ENCODE measurements around the gene PDE7B.

PDE7B gene

DNA sequence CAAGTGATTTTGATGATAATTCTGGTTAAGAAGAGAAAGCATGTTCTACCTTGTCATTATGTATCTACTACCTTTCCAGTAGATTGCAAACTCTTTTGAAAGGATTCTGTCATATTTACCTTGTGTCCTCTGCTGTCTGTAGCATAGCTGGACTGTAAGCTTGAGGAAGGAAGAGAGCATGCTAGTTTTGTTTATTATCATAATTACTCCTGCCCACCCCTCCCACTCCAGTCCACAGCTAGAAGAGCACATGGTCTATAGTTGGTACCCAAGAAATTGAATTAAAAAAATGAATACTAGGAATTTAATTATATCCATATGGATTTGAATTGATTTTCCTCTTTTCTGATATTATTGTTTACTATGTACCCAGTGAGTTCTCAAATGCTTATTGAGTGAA, 40.2 kb downstream of the PDE7B start:
- DNase-seq, result no peak

DNA sequence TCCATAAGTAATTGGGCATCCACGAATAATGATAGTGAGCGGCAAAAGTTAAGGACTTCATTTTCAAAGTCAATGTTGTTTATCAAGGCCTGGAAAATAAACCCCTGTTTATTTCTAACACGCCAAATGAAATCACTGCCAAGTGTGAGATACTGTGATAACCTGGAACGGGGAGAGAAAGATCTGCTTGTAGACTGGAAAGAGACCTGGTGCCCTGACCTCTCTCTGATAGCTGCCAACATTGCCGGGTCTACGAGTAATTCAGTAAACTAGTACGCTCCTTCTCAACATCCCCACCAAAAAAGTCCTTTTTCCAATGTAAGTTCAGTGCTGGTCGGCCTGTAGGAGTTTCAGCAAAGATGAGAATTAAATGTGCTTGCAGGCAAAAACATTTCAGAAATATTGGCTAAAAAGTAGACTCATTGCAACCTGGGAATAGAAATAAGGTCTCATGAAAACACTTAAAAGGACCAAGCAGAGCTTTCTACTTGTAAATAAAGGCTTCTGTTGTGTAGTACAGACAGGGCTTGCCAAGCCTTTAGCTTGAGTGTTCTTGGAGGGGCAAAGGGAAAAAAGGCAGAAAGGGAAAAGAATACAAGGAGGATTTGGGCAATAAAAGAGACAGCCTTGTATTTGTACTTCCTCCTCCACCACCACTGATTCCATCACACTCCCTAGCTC, 43.9 kb downstream of the PDE7B start:
- no peak for DNase-seq

DNA sequence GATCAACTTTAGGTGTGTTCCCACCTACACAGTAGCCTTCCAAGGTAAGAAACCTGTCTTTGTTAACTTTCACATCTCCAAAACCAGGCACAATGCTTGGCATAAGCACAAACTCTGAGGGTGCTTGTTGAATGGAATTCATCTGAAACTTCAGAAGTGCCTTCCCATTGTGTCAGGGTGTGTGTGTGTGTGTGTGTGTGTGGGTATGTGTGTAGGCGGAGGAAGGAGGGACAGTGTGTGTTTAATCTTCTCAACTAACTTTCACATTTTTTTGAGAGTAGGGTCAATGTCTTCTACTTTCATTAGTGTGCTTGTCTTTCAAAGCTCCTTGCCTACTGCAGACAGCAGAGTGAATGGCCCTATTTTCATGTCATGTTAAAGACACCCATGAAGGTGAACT, 45.6 kb downstream of the PDE7B start:
- no peak for DNase-seq

DNA sequence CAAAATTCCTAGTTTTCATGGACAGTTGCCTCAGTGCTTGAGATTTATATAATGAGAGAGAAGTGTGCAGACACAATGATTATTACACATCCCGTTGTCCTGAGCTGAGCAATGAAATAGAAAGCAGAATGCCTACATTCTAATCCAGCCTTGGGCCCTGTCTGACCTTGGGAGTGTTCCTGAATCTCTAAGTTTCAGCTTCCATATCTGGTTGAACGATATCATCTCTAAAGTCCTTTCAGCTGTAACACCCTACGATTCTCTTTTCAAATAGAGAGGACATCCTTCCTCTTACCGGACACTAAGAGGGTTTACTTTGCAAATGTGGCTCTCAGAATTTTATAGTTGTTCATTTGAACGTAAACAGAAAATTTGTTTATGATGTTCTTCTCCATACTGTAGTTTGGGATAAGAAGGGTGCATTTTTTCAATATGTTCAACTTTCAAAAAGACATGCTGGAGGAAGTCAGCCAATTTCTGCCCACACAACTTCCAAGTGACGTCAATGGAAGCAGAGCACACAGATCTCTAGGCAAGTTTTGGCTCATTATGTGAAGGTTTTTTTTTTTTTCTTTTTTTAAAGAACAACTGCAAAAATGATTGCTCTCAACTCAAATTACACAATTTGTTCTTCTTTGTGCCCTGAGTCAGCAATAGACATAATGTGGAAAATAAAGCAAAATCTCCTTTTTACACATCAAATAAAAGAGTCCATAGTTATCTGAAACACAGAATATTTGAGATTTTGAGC, 50.4 kb downstream of the PDE7B start:
- peak; percentile 69 for DNase-seq

DNA sequence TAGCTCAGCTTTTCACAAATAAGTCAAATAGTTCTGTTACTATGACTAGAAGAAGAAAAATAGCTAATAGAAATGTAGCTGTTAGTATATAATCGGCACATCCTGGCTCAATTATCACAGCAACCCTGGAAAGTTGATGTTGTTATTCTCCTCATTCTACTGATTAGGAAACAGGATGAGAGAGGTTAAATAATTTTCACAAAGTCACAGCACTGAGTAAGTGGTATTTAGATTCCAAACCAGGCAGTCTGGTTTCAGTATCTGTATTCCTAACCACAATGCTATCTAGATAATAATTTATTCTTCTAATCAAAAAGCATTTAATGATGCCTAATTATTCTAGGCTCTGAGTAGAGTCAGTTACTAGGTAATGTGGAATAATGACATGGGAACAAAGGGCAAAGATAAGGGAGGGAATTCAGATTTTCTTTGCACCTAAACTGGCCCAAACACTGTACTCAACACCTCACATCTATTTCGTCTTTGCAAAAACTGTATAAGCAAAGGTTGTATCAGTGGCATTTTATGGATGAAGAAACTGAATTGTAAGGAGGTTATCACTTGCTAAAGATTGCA, 51.3 kb downstream of the PDE7B start:
- no peak for DNase-seq

DNA sequence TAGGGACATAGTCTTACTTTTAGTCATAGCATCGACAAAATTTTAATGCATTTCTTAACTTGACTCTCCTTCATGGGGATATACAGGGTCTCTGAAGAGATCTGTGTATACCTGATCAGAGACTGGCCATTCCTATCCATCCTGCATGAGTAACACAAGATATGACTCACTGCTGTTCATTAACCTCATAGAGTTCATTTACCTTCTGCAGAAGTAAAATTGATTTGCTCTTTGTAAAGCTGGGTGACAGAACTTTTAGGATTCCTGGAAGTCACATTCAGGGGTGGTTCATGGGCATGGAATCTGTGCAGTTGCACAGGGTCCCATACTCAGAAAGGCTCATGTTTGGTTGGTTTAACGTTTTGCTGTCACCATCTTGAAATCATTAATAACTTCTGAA, 53.2 kb downstream of the PDE7B start:
- peak; percentile 40 for DNase-seq

DNA sequence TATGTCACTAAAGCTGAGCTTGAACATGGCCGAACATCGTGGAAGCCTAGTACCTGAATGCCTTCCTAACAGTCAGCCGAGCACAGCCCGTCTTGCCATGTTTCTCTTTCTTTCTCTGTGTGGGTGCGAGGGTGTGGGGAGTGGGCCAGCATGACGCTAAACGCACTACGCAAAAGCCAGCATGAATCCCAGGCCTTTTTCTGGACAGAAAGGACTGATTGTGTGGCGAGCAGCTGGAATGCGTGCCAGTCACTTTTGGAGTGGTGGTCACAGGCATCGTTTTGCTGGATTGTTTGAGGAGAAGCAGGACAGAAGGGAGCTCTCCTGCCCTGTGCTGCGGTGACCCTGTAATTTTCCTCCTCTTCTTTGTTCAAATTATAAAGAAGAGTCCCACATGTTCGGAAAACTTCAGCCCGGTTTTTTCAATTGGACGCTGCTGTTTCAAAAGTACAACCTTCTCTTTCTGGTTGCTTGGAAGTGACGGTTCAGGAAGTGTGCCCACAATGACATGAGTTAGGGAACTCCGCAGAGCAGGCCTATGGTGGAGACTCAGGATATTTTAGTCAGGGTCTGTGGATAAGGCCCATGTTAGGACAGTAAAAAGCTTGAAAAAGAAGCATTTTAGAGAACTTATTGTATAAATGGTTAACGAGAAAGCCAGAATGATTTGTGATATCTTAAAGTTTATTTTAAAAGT, 54.3 kb downstream of the PDE7B start:
- DNase-seq, result no peak

DNA sequence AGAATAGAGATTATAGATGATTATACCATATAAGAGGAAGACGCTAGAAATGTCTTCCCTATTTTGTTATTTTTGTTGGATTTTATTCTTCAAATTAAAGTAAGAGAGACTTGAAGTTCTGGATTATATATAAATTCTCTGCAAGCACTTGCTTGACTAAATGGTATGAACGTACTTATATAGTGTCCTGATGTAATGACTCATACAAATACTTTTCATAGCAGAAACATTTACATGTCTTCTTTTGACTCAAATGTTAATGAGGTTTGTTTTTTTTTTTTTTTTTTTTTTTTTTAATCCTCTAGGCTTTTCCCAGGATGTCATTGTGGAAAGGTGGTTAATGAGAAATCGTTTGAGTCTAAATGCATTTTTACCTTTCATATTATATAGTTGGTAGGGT, 55.0 kb downstream of the PDE7B start:
- peak; percentile 64 for DNase-seq

DNA sequence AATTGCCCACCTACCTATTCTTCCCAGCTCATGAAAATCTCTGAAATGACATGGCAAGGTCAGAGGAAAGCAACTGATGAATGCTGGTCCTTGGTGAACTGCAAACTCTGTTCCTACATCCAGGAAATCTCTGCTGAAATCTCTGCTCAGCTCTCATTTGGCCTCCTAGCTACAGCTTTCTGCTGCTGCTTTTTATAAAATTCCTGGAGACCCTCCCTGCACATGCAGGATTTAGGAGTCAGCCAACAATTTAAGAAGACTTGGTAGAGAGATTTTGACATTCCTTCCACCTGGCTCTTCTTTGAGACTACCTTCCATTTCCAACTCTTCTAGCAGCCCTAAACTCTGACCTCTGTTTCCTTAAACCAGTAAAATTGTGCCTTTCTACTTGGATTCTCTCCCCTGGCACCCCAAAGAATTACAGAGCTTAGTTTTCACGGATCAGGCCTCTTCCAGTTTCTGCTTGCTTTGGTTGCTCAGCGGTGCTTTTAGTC, 55.5 kb downstream of the PDE7B start:
- DNase-seq, result no peak

DNA sequence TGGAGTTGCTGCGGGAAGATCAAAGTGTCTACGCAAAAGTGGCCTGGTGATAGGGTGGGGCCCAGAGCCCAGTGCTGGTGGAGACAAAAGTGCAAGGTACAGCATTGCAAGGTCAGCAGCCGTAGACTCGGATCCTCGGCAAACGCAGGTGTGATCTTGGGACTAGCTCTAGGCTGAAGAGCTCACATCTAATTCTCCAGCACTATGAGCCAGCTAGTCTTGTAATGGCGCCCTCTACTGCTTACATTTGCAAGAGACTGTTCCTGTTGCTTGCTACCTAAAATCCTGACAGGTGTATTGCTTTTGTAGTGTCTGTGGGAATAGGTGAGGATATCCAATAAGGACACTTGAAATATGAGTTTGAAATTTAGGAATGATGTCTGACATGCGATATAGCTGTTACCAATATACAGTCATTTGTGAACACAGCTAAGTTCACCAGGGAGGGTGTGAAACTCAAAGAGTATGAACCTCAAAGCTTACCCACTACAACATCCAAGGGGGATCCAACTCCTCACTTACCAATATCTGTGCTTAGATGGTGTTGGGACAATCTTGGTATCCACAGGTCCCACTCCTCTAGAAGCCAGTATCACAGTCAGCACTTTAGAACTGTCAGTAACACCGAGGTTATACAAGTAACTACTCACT, 58.4 kb downstream of the PDE7B start:
- DNase-seq, result peak; percentile 47

DNA sequence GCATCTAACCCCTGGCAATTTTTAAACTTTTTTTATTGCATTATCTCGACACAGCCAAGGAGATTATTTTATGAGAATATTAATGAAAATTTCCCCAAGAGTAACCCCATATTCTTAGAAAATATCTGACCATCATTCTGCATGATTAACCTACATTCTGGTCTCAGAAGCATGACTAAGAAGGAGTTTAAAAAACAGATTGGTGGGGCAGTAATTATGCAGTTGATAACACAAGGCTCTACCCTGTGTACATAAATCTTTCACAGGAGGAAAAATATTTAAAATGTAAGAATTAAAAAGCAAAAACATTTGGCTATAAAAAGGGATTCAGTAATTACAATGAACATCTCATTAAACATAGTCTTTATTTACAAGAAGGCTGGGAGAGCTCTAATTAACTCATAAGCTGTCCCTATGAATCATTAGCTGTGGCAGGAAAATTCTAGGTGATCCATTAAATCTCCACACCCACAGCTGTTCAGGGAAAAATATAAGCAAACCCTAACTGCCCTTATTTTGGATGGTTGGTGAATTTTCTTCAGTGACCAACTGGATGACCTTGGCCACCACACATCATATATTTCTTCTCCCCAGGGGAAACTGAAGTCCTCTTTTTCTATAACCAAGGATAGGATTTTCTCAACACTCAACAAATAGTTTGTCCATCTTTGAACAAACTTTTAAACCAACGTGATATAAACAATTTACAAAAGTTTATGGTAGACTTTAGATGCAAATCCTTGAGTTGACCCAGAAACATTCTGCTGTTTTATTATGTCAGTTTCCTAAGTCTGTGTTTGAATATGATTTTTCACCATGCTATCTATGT, 59.5 kb downstream of the PDE7B start:
- no peak for DNase-seq

DNA sequence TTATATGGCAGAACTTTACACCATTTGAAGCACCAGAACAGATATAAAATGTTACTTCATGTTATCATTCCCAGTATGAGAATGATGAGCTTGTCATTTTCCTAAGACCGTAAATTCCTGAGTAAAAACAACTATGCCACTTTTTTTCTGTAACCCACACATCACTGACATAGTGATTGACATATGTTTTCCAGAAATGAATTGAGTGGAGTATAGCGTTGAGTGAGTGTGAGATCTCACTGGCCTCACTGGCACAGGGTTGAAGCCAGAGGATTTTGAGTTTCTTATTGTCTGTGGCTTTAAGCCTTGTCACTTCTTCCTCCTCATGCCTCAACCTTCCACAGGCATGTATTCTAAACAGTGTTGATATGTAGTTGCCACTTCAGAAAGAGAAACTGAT, 62.3 kb downstream of the PDE7B start:
- no peak for DNase-seq

DNA sequence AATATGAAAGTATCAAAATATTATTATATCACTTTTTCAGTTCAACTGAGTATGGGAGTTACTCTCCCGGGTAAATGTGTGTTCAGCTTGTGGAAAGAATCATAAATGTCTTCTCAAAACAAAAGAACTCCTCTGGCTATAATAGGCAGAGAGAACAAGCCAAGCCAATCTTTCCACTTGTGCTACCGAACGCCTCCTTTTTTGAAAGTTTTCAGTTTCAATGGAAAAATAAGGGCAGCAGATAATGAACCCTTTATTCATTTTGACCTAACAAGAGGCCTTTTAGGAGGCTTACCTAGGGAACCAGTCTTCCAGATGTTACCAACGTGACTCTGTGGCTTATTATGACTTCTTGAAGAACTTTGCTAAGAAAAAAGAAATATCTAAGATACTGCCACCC, 67.5 kb downstream of the PDE7B start:
- no peak for DNase-seq

DNA sequence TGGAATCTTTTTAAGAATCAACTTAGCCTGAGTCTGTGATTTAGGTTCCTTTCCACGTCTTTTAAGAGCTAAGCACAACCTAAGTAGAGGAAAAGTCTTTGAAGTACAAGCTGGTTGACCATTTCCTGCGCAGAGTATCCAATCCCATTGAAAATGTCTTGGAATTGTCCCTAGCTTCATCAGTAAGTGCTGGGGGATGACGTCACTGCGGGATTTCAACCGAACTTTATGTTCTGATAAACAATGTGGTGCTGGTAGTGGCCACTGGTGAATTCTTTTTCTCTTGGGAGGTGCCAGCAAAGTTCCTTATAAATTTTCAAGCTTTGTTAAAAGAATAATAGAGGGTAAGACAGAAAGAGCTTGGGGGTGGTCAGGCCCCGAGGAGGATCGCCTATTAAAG, 69.2 kb downstream of the PDE7B start:
- no peak for DNase-seq

DNA sequence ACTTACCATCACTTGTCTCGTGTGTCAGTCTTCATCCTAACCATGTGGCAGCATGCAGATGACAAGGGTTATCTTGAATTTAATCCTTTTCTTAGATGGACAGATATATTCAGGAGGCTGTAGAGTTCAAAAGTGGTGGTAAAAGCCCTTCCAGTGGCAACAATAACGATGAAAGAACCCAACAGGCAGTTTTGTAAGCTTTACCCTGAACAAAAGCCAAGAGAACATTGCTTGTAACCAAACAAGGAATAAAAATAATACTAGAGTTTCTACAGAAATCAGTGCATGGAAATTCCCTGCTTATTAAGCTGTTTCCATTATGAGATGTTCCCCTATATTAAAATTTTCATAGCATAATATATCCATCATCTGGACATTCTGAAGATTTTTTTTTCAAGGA, 69.7 kb downstream of the PDE7B start:
- DNase-seq, result no peak

DNA sequence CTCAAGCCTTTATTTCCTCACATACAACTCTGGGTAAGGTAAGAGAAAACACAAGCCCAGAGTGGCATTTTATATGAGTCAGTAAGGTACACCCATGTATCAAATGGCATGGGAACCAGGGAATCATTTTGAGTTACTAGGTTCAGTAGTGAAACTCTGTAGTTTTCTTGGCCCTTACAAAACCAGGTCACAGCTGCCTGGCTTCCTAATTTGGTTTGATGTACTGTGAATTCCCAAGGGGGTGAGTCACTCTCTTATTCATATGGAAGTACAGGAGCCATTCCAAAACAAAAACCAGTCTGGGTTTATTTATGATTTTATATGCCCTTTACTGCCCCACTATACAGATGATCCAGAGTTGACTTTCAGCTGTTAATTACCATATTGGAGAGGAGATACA, 70.7 kb downstream of the PDE7B start:
- DNase-seq, result peak; percentile 96

DNA sequence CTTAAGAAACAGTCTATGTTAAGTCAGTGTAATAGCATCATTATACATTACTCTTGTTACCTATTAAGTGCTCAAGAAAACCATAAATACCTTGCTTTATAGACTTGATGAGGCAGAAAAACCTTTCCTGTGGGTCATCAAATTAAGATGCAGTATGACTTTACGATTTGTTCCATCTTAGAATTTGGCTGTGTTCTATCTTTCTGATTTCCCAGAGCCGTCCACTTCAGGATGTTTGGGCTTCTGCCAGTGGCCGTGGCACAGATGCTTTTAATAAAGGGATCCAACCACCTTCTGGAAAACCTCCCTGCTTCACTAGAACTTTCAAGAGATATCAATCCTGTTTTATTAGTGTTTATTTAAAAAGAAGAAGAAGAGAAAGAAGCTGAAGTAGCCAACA, 71.2 kb downstream of the PDE7B start:
- peak; percentile 69 for DNase-seq

DNA sequence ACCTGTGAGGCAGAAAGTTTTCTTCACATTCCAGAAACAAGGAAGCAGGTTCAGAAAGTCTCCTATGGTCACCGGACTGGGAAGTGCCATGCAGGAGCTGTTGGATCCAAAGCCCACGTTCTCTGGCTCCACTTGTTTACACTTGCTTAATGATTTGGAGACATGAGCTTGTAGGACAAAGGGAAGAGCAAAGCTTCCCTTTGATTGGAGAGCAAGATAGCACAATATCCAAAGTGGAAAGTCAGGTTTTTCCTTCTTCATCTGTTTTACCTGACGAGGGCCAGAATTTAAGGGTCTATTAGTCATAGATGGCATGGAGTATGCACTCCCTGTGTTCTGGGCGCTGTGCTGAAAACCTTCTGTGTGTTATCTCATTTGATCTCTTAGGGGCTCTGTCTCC, 81.2 kb downstream of the PDE7B start:
- DNase-seq, result no peak

DNA sequence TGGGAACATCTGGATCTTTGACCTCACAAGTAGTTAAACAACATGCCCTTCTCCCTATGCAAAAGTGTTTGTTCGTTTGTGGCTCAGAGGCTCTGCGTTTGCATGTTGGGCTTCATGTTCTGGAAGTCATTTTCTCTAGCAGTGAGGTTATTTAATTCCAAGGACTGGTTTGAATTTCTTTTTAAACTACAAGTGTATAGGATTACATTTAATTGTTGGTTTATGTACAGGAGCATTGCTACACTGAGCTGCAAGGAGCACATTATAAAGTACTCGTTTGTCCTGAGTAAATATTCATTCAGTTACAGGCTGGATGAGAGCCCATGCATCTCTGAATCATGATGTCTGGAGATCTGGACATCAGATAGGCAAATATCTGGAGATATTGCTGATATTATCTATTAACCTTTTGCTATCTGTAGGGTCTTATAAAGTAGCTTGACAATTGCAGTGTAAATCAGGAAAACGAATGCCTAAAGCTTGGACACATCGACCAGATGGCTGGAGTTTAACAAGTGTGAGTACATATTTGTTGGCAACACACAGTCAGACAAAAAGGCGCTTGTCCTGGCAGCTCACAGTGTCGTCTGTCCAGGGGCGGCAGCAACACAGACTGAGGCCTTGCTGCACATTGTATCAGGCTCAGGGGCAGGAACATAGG, 84.6 kb downstream of the PDE7B start:
- DNase-seq, result peak; percentile 85

DNA sequence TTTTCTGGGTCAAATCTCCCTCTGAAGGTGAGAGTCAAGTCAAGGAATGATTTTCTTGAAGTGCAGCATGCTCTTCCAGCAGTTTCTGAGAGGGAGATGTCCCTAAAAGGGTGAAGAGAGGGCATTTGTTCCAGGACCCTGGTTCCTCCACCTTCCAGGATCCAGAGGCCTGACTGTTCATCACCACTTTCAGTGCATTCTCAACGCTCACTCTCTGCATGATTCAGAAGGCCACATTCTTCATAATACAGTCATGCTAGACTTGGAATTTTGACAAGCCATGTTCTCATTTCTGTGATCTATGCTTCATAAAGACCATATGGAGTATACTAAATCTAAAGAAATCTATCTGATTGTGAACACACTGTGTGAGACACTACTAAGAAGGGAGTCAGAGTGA, 85.1 kb downstream of the PDE7B start:
- peak; percentile 98 for DNase-seq

DNA sequence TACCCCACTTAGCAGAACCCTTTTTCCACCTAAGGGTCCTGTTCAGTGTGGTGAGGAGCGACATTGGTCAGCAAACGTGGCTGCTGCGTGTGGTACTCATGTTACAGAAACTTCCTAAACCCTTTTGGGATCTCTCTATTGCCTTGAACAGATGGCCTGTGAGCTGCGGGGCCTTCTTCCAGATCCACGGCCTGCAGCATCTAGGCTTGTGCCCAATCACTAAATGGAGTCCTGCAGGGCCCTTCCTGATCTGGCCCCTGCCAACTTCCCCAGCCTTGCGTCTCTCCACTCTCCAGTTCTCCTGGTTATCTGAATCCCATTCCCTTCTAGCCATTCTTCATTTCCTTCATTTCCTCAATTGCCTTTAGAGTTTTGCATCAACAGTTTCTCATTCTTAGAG, 85.6 kb downstream of the PDE7B start:
- no peak for DNase-seq

Data from EL (cell line).